GM23338 (cell line): ENCODE results near the gene TMTC2. TPM values are rescaled to one million over a fixed set of nuclear protein-coding genes. Genes with fewer than 3 reads are reported as not detected.

Source experiments
- ATAC-seq: fragments of 200-7000 bp; cut with Tn5 transposase; 3 replicates; pipeline ENCODE4 v1.9.1; 2020
- DNase-seq: peaks from one replicate; pipeline ENCODE4 v3.0.0-alpha.2; 2015; ENCODE audit warnings: low spot score
- H2AFZ ChIP-seq: fragments of 200-600 bp; sonication (generic); 2 replicates; pipeline ENCODE4 v1.8.0; 2016; ENCODE audit warnings: antibody characterized with exemption, mild to moderate bottlenecking, moderate library complexity
- H3F3A ChIP-seq: fragments of 200-600 bp; sonication (generic); replicated peaks from 2 replicates; pipeline ENCODE4 v1.8.0; 2017; ENCODE audit warnings: antibody characterized with exemption, mixed run types, low read depth
- H3K27ac ChIP-seq: fragments of 200-600 bp; sonication (generic); 2 replicates; pipeline ENCODE4 v1.6.1; 2016; ENCODE audit warnings: low read depth
- H3K27me3 ChIP-seq: fragments of 200-600 bp; sonication (generic); 2 replicates; pipeline ENCODE4 v1.8.0; 2016; ENCODE audit warnings: mild to moderate bottlenecking, mixed run types, moderate library complexity; ENCODE audit not compliant: insufficient read depth
- H3K36me3 ChIP-seq: fragments of 200-600 bp; sonication (generic); 2 replicates; pipeline ENCODE4 v1.8.0; 2016; ENCODE audit warnings: mild to moderate bottlenecking; ENCODE audit not compliant: insufficient read depth
- H3K4me1 ChIP-seq: fragments of 200-600 bp; sonication (generic); 2 replicates; pipeline ENCODE4 v1.8.0; 2016; ENCODE audit warnings: mild to moderate bottlenecking, moderate library complexity; ENCODE audit not compliant: insufficient read depth
- H3K4me2 ChIP-seq: fragments of 200-600 bp; sonication (generic); 2 replicates; pipeline ENCODE4 v1.7.1; 2017; ENCODE audit warnings: mixed run types
- H3K4me3 ChIP-seq: fragments of 200-600 bp; sonication (generic); 2 replicates; pipeline ENCODE4 v1.6.1; 2016; ENCODE audit warnings: mixed run types
- H3K79me2 ChIP-seq: fragments of 200-600 bp; sonication (generic); replicated peaks from 2 replicates; pipeline ENCODE4 v1.8.0; 2017; ENCODE audit warnings: mild to moderate bottlenecking; ENCODE audit not compliant: insufficient read depth
- H3K9me2 ChIP-seq: fragments of 200-600 bp; sonication (generic); 2 replicates; pipeline ENCODE4 v1.8.0; 2017; ENCODE audit not compliant: insufficient read depth
- H4K20me1 ChIP-seq: fragments of 200-600 bp; sonication (generic); replicated peaks from 2 replicates; pipeline ENCODE4 v1.8.0; 2017; ENCODE audit warnings: mild to moderate bottlenecking; ENCODE audit not compliant: insufficient read depth
- H3K27ac Mint-ChIP-seq: 2 replicates; pipeline ENCODE4 v1.8.0; 2020; ENCODE audit warnings: inconsistent platforms, mild to moderate bottlenecking, moderate library complexity, mixed read lengths
- H3K27me3 Mint-ChIP-seq: 3 replicates; pipeline ENCODE4 v1.8.0; 2022; ENCODE audit warnings: low read depth, mild to moderate bottlenecking, moderate library complexity, mixed read lengths, inconsistent platforms; ENCODE audit not compliant: insufficient read depth, poor library complexity
- H3K36me3 Mint-ChIP-seq: 3 replicates; pipeline ENCODE4 v1.8.0; 2021; ENCODE audit warnings: low read depth, mild to moderate bottlenecking, inconsistent platforms, moderate library complexity, mixed read lengths
- H3K4me1 Mint-ChIP-seq: 3 replicates; pipeline ENCODE4 v1.8.0; 2020; ENCODE audit warnings: mild to moderate bottlenecking, inconsistent platforms, mixed read lengths
- H3K4me3 Mint-ChIP-seq: 3 replicates; pipeline ENCODE4 v1.8.0; 2021; ENCODE audit warnings: moderate library complexity, mild to moderate bottlenecking, inconsistent platforms, mixed read lengths
- H3K9me3 Mint-ChIP-seq: 3 replicates; pipeline ENCODE4 v1.8.0; 2020; ENCODE audit warnings: moderate library complexity, mild to moderate bottlenecking, inconsistent platforms, mixed read lengths
- CTCF ChIP-seq, 2 experiments: fragments of 200-600 bp in 1 of 2; sonication (generic) in 1 of 2; conservative IDR thresholded peaks; 2 replicates each; pipeline versions ENCODE4 v1.5.1 to v1.6.1; 2016 to 2017; ENCODE audit warnings: antibody characterized with exemption in 2 of 2, low read depth in 2 of 2, mild to moderate bottlenecking in 2 of 2, moderate library complexity in 1 of 2
- ETS1 ChIP-seq: IDR thresholded peaks from 2 replicates; pipeline ENCODE4 v1.6.1; 2016; ENCODE audit warnings: antibody characterized with exemption
- EZH2 ChIP-seq: fragments of 200-600 bp; sonication (generic); IDR thresholded peaks from one replicate; pipeline ENCODE4 v1.8.0; 2017; ENCODE audit warnings: antibody characterized with exemption, mild to moderate bottlenecking, low read depth; ENCODE audit not compliant: unreplicated experiment
- EZH2phosphoT487 ChIP-seq: fragments of 200-600 bp; sonication (generic); IDR thresholded peaks from one replicate; pipeline ENCODE4 v1.8.1; 2018; ENCODE audit warnings: antibody characterized with exemption; ENCODE audit not compliant: unreplicated experiment
- NANOG ChIP-seq: IDR thresholded peaks from 2 replicates; pipeline ENCODE4 v1.6.1; 2016; ENCODE audit warnings: antibody characterized with exemption, borderline replicate concordance
- POLR2AphosphoS5 ChIP-seq: IDR thresholded peaks from 2 replicates; pipeline ENCODE4 v1.6.1; 2016; ENCODE audit warnings: antibody characterized with exemption, low read depth
- ZNF331 ChIP-seq: fragments of 250-450 bp; sonication (Bioruptor Pico); IDR thresholded peaks from 2 replicates; pipeline ENCODE4 v1.5.0; 2020; ENCODE audit warnings: low read depth, mild to moderate bottlenecking, moderate library complexity
- ZNF462 ChIP-seq: fragments of 250-450 bp; sonication (Bioruptor Pico); IDR thresholded peaks from 2 replicates; pipeline ENCODE4 v1.5.0; 2020; ENCODE audit warnings: mild to moderate bottlenecking, moderate library complexity
- polyA plus RNA-seq: library from polyadenylated mRNA; unstranded; fragments of >200 nt; fragmentation: Nextera tagmentation; extraction: Ambion mirVana; gene quantifications from 2 replicates; pipeline ENCODE4 v1.2.1, GENCODE V29; 2016
- total RNA-seq: library from RNA; depleted of rRNA; stranded (reverse); fragments of >200 nt; shearing (Covaris generic); gene quantifications from 2 replicates; pipeline ENCODE4 v1.2.3, GENCODE V29; 2014
- TF ChIP-seq, protein P1 (sequence below): IDR thresholded peaks from one replicate; pipeline ENCODE4 v1.6.1; 2018; ENCODE audit warnings: antibody characterized with exemption; ENCODE audit not compliant: unreplicated experiment

Gene TMTC2
- total and polyA plus RNA-seq, 2 experiments from 2014 or later, result 0.57 to 6.5 TPM

- Histone ChIP-seq H3K4me1 (peaks cover 12% of the 10 kb centered on the region), H3F3A (no peaks in the 10 kb centered on the region), H3K9me2 (no peaks in the 10 kb centered on the region), H3K27me3 (no peaks in the 10 kb centered on the region), H3K36me3 (no peaks in the 10 kb centered on the region), H3K4me2 (no peak overlapping the region), H3K27ac (no peak overlapping the region), H4K20me1 (no peaks in the 10 kb centered on the region), H3K4me3 (no peak overlapping the region), H3K79me2 (no peaks in the 10 kb centered on the region), H2AFZ (no peak overlapping the region)
- no peak overlapping the region for H3K4me3 Mint-ChIP-seq
- TF ChIP-seq ZNF331 (CRISPR knock-in tag) (no peak), EZH2 (no peak), ZNF462 (CRISPR knock-in tag) (no peak), NANOG (no peak), POLR2AphosphoS5 (no peak), ETS1 (no peak), EZH2phosphoT487 (no peak), CTCF (conservative IDR thresholded peaks at IDR 0.05; ENCODE audit: low read depth in 2 of 2) (no peak)
- TF ChIP-seq, protein P1, sequence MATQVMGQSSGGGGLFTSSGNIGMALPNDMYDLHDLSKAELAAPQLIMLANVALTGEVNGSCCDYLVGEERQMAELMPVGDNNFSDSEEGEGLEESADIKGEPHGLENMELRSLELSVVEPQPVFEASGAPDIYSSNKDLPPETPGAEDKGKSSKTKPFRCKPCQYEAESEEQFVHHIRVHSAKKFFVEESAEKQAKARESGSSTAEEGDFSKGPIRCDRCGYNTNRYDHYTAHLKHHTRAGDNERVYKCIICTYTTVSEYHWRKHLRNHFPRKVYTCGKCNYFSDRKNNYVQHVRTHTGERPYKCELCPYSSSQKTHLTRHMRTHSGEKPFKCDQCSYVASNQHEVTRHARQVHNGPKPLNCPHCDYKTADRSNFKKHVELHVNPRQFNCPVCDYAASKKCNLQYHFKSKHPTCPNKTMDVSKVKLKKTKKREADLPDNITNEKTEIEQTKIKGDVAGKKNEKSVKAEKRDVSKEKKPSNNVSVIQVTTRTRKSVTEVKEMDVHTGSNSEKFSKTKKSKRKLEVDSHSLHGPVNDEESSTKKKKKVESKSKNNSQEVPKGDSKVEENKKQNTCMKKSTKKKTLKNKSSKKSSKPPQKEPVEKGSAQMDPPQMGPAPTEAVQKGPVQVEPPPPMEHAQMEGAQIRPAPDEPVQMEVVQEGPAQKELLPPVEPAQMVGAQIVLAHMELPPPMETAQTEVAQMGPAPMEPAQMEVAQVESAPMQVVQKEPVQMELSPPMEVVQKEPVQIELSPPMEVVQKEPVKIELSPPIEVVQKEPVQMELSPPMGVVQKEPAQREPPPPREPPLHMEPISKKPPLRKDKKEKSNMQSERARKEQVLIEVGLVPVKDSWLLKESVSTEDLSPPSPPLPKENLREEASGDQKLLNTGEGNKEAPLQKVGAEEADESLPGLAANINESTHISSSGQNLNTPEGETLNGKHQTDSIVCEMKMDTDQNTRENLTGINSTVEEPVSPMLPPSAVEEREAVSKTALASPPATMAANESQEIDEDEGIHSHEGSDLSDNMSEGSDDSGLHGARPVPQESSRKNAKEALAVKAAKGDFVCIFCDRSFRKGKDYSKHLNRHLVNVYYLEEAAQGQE, result no peak
- peaks cover 14% of the 10 kb centered on the region for H3K4me1 Mint-ChIP-seq
- no peaks in the 10 kb centered on the region for H3K36me3 Mint-ChIP-seq
- H3K27ac Mint-ChIP-seq, result no peak overlapping the region
- no peaks in the 10 kb centered on the region for H3K27me3 Mint-ChIP-seq
- no peak for DNase-seq
- H3K9me3 Mint-ChIP-seq, result peaks cover 10% of the 10 kb centered on the region; the same call in 1 of the 3 replicates
- no peak for ATAC-seq
Observed at GRCh38 chr12:82651489-82651888, 35.2 kb upstream of the TMTC2 start.
